Measurements from ENCODE around the gene XPO6. TPM values are rescaled to one million over a fixed set of nuclear protein-coding genes. Genes with fewer than 3 reads are reported as not detected.

The XPO6 gene
- total RNA-seq, 2 experiments from 2014 or later = 130 to 167 TPM

- TF ChIP-seq, protein P1, sequence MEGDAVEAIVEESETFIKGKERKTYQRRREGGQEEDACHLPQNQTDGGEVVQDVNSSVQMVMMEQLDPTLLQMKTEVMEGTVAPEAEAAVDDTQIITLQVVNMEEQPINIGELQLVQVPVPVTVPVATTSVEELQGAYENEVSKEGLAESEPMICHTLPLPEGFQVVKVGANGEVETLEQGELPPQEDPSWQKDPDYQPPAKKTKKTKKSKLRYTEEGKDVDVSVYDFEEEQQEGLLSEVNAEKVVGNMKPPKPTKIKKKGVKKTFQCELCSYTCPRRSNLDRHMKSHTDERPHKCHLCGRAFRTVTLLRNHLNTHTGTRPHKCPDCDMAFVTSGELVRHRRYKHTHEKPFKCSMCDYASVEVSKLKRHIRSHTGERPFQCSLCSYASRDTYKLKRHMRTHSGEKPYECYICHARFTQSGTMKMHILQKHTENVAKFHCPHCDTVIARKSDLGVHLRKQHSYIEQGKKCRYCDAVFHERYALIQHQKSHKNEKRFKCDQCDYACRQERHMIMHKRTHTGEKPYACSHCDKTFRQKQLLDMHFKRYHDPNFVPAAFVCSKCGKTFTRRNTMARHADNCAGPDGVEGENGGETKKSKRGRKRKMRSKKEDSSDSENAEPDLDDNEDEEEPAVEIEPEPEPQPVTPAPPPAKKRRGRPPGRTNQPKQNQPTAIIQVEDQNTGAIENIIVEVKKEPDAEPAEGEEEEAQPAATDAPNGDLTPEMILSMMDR (conservative IDR thresholded peaks at IDR 0.05; ENCODE audit: low read length) = no peak
- TF ChIP-seq EZH2phosphoT487 (IDR thresholded peaks at IDR 0.05; ENCODE audit: borderline replicate concordance, low read depth, low read length) = no peak
- Histone ChIP-seq H3K79me2 (ENCODE audit: insufficient read depth, low read depth, low read length) (no peaks in the 10 kb centered on the region), H3K9me3 (ENCODE audit: low read length) (no peaks in the 10 kb centered on the region), H3K9me2 (ENCODE audit: insufficient read depth, low read length) (no peaks in the 10 kb centered on the region), H4K20me1 (ENCODE audit: insufficient read depth, low read length) (no peaks in the 10 kb centered on the region), H2AFZ (ENCODE audit: low read length) (no peak overlapping the region), H3K27ac (ENCODE audit: low read depth, low read length, poor library complexity, severe bottlenecking) (no peak overlapping the region), H3K36me3 (ENCODE audit: insufficient read depth, low read length) (no peaks in the 10 kb centered on the region), H3K4me3 (ENCODE audit: low read depth, low read length, poor library complexity, severe bottlenecking) (no peak overlapping the region), H3K4me1 (ENCODE audit: insufficient read depth, low read length, poor library complexity, severe bottlenecking) (no peaks in the 10 kb centered on the region), H3K4me2 (ENCODE audit: low read length) (no peak overlapping the region)
- no peak for DNase-seq (ENCODE audit: low spot score)
- intact Hi-C loops (cut with micrococcal nuclease; ENCODE audit: unreplicated experiment) = no loop called here
- ChIA-PET CTCF (ENCODE audit: unreplicated experiment) (no interaction called here), POLR2A (interaction anchor here (0.6 to 0.7 kb wide), 2 partner anchors 9 to 280 kb away, joined by 3 to 4 read pairs; no protein-coding TSS in a partner anchor)
- BruUV-seq (replicated peaks) = no TSS peak
Observed at GRCh38 chr16:28058839-28059589, 152.8 kb downstream of the XPO6 start.

GRCh38 chr16:28057949-28058348 is 153.8 kb downstream of the XPO6 start:
- Histone ChIP-seq H3K4me1 (ENCODE audit: insufficient read depth, low read length, poor library complexity, severe bottlenecking) (no peaks in the 10 kb centered on the region), H3K27ac (ENCODE audit: low read depth, low read length, poor library complexity, severe bottlenecking) (no peak overlapping the region), H3K9me2 (ENCODE audit: insufficient read depth, low read length) (no peaks in the 10 kb centered on the region), H3K9me3 (ENCODE audit: low read length) (no peaks in the 10 kb centered on the region), H3K36me3 (ENCODE audit: insufficient read depth, low read length) (no peaks in the 10 kb centered on the region), H3K4me2 (ENCODE audit: low read length) (no peak overlapping the region), H2AFZ (ENCODE audit: low read length) (no peak overlapping the region), H3K4me3 (ENCODE audit: low read depth, low read length, poor library complexity, severe bottlenecking) (no peak overlapping the region), H3K79me2 (ENCODE audit: insufficient read depth, low read depth, low read length) (no peaks in the 10 kb centered on the region), H4K20me1 (ENCODE audit: insufficient read depth, low read length) (no peaks in the 10 kb centered on the region)
- intact Hi-C loops (cut with micrococcal nuclease; ENCODE audit: unreplicated experiment) = no loop called here
- DNase-seq (ENCODE audit: low spot score) = no peak
- CTCF ChIA-PET (ENCODE audit: unreplicated experiment) = no interaction called here
- BruUV-seq (replicated peaks) = no TSS peak
- POLR2A ChIA-PET = no interaction called here
- TF ChIP-seq, protein P1 (conservative IDR thresholded peaks at IDR 0.05; ENCODE audit: low read length) = no peak
- no peak for TF ChIP-seq EZH2phosphoT487 (IDR thresholded peaks at IDR 0.05; ENCODE audit: borderline replicate concordance, low read depth, low read length)

GRCh38 chr16:28053461-28053860 is 158.3 kb downstream of the XPO6 start:
- ChIA-PET CTCF (ENCODE audit: unreplicated experiment) (no interaction called here), POLR2A (no interaction called here)
- BruUV-seq (replicated peaks) = no TSS peak
- Histone ChIP-seq H3K4me3 (ENCODE audit: low read depth, low read length, poor library complexity, severe bottlenecking) (no peak overlapping the region), H3K4me1 (ENCODE audit: insufficient read depth, low read length, poor library complexity, severe bottlenecking) (no peaks in the 10 kb centered on the region), H3K9me3 (ENCODE audit: low read length) (no peaks in the 10 kb centered on the region), H3K27ac (ENCODE audit: low read depth, low read length, poor library complexity, severe bottlenecking) (no peak overlapping the region), H3K79me2 (ENCODE audit: insufficient read depth, low read depth, low read length) (no peaks in the 10 kb centered on the region), H2AFZ (ENCODE audit: low read length) (no peak overlapping the region), H4K20me1 (ENCODE audit: insufficient read depth, low read length) (no peaks in the 10 kb centered on the region), H3K9me2 (ENCODE audit: insufficient read depth, low read length) (no peaks in the 10 kb centered on the region), H3K36me3 (ENCODE audit: insufficient read depth, low read length) (no peaks in the 10 kb centered on the region), H3K4me2 (ENCODE audit: low read length) (no peak overlapping the region)
- no peak for DNase-seq (ENCODE audit: low spot score)
- intact Hi-C loops (cut with micrococcal nuclease; ENCODE audit: unreplicated experiment) = no loop called here
- TF ChIP-seq, protein P1 (conservative IDR thresholded peaks at IDR 0.05; ENCODE audit: low read length) = no peak
- no peak for TF ChIP-seq EZH2phosphoT487 (IDR thresholded peaks at IDR 0.05; ENCODE audit: borderline replicate concordance, low read depth, low read length)
